Stimulated activated CD8-positive, alpha-beta memory T cell treated with anti-CD3 and anti-CD28 coated beads, Interleukin-4, amount 100 ng/mL, for 24 hours (primary cell): Measurements from ENCODE around the gene S100A16.
"Not testable (repeated sequence)": the region's sequence is repeated elsewhere in the genome, so short reads cannot be mapped to it uniquely, and the experiment has no call there.

Experiments used
- DNase-seq: peaks from one replicate; pipeline ENCODE4 v3.0.0-alpha.2; 2020; ENCODE audit warnings: low read depth

Gene S100A16

GRCh38 chr1:153615406-153615805, 2.5 kb upstream of the S100A16 start:
- DNase-seq, result no peak

DNA sequence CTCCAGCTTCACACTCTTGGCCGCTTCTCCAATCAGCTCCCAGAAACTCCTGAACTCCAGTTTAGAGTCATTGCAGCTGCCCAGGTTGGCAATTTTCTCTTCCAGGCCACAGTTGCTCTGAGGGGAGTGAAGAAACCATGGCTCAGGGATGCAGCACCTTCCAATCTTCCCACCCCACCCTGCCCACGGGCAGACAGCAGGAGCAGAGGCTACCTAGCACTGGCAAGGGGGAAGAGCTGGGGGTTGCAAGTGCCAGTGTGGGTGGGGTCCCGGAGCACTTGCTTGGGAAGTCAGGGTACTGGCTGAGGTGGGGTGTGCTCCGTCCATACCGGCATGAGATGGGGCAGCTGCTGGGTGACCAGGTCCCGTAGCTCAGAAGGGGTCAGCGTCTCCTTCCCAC, 2.0 kb upstream of the S100A16 start:
- no peak for DNase-seq

DNA sequence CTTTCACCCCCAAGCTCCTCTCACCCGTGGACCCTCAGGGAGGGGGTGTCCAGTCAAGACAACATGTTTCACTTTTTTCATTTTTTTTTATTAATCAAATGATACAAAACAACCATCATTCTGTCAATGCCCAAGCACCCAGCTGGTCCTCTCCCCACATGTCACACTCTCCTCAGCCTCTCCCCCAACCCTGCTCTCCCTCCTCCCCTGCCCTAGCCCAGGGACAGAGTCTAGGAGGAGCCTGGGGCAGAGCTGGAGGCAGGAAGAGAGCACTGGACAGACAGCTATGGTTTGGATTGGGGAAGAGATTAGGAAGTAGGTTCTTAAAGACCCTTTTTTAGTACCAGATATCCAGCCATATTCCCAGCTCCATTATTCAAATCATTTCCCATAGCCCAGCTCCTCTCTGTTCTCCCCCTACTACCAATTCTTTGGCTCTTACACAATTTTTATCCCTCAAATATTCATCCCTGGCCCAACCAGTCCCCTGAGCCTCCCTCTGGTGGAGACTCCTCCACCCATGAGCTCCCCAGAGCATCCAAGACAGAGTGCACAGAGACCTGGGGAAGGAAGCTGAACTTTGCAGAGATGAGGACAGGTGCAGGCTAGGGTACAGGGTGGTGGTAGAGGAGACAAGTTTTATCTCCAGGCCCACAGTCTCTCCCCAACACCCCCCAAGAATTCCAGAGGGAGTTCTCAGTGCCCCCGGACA, 1.4 kb upstream of the S100A16 start:
- no peak for DNase-seq

- no peak for DNase-seq
Measured at GRCh38 chr1:153613406-153613805, 469 bp upstream of the S100A16 start.

- DNase-seq, result no peak
Measured at GRCh38 chr1:153612111-153612754, 704 bp downstream of the S100A16 start.

DNA sequence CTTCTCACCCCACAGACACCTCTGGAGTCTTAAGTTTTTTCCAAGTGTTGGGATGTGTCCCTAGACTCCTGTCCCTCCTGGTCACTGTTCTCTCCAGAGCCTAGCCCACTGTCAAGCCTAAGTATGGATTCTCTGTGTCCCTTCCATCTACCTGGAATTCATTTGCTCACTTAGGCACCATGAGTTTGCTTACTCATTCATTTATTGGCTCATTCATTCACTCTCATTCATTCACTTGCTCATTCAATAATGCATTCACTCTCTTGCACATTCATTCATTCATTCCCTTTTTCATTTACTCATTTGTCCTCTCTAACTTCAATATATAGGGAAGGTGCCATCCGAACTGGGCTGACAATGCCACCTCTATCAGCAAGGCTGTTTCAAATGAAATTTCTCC, 1.6 kb downstream of the S100A16 start:
- no peak for DNase-seq

DNA sequence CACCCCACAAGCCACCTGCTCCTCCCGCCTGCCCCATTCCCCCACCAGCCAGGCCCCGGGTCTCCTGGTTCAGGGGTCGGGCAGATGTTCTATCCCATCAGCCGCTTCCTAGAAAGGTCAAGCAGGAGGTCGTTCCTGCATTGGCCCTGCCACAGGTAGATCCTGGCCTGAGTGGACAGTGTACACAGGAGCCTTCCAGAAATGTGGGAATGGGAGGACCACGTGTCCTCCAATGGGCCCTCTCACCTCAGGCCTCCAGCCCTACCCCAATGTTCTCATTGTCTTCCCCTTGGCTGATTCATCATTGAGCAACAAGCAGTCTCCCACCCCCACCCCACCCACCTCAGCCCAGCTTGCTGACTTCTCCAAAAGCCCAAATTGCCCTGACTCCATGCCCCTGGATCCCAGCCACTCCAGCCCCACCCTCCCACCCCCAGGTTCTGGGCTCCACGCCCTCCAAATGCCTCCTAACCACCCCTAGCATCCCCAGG, 2.1 kb downstream of the S100A16 start:
- no peak for DNase-seq

DNA sequence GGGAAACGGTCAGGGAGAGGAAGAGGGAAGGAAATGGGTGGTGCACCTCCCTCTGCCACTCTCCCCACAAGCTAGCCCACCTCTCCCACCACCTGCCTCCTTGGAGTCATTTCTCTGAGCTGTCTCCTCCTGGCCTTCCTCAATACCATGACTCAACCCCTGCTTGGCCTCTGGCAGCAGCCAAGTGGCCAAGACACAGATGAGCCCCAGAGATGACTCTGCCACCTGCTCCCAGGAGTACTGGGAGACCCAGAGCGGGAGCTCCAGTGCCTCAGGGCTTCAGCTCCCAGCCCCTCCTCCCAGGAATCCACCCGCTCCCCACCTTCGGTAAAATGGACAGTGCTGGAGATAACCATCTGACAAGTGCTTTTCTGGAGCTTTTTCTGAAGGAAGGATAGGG, 2.6 kb downstream of the S100A16 start:
- DNase-seq, result no peak

- no peak for DNase-seq
Measured at GRCh38 chr1:153609585-153609907, 3.4 kb downstream of the S100A16 start.

GRCh38 chr1:153608742-153609584, 4.0 kb downstream of the S100A16 start:
- DNase-seq, result no peak

GRCh38 chr1:153608089-153608682, 4.8 kb downstream of the S100A16 start:
- no peak for DNase-seq

- DNase-seq, result no peak
Measured at GRCh38 chr1:153607381-153607780, 5.6 kb downstream of the S100A16 start.

DNA sequence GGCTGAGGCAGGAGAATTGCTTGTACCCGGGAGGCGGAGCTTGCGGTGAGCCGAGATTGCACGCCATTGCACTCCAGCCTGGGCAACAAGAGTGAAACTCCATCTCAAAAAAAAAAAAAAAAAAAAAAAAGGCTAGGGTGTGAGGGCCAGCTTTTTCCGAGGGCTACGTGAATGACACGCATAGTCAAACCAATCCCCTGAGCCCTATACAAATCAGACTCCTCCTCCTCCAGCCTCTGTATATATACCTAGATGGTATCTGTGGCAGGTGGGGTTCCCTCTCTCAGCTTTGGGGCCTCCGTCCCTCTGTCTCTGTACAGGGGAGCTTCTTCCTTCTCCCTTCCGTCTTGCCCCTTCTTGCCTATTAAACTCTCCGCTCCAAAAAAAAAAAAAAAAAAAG, 6.7 kb downstream of the S100A16 start:
- no peak for DNase-seq

DNA sequence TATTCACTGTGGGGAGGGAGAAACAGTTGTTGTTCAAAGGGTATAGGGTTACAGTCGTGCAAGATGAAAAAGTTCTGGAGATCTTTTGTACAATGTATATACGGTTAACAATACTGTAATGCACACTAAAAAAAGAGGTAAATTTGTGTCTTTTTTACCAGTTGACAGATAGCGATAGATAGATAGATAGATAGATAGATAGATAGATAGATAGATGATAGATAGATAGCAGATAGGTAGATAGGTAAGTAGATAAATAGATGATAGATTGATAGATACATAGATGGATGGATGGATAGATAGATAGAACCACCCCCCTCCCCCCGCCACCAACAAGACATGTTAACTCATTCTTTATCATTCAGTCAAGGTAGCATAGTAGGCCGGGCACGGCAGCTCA, 10.2 kb downstream of the S100A16 start:
- no peak for DNase-seq

GRCh38 chr1:153599847-153600246, 13.1 kb downstream of the S100A16 start:
- no peak for DNase-seq

GRCh38 chr1:153598309-153599172, 14.4 kb downstream of the S100A16 start:
- no peak for DNase-seq

DNA sequence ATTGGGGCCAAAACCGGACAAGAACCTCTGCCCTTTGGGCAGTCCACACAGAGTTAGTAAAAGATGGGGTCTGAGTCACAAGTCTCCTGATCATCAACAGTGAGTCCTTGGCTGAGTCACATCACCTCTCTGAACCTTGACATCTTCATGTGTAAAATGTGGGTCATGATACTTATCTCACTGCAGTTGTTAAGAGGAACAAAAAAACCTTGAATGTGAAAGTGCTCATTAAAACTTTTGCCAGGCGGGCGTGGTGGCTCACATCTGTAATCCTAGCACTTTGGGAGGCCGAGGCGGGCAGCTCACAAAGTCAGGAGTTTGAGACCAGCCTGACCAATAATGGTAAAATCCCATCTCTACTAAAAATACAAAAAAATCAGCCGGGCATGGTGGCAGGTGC, 15.7 kb downstream of the S100A16 start:
- DNase-seq, result no peak

GRCh38 chr1:153592748-153593147, 20.2 kb downstream of the S100A16 start:
- no peak for DNase-seq

DNA sequence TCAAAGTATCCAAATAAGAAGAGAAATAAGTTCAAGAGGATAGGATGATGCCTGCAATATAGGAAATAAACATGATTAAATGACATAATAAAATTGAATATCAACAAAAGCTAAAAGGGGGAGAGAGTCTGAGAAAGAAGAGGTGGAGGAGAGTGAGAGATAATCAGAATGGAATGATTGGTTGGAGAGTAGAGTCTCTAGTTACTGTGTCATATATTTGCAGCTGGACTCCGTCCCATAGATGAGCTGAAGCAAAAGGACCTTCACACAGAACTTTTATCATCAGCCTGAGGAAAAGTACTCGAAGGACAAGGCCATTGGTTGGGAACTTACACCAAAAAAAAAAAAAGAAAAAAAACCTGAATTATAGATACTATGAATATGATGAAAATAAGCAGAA, 24.5 kb downstream of the S100A16 start:
- no peak for DNase-seq

GRCh38 chr1:153588033-153588432, 24.9 kb downstream of the S100A16 start:
- DNase-seq, result not testable (repeated sequence)

DNA sequence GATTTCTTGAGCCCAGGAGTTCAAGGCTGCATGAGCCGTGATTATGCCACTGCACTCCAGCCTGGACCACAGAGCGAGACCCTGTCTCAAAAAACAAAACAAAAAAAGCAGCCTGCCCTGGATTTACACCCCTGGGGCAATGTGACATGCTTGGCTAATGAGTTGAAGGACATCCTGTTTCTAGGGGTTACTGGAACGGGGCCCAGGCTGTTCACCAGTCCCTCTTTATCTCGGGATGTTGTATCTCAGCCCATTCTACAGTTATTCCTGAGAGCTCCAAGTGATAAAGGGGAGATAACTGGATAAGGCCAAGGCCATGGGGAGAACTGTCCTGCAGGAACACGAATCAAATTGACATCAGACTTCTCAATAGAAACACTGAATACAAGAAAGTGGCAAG, 25.6 kb downstream of the S100A16 start:
- no peak for DNase-seq

DNA sequence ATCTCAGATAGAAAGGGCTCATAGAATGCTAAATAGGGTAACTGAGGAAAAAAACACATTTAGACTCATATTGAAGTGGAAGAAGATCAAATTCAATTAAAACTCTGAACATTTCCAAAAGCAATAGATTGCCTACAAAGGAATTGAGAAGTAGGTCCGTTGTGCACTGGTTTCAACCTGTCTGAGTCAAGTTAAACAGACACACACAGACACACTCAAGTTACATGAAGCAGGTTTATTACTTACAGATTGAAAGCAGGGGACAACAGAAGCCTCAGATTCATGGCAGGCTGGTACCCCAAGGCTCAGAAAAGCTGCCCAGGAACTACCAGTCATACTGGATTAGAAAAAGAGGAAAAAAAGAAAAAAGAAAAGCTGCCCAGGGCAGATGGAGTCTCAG, 26.6 kb downstream of the S100A16 start:
- no peak for DNase-seq
